ENCODE measurements around the gene GPR31.
"Not testable (repeated sequence)": the region's sequence is repeated elsewhere in the genome, so short reads cannot be mapped to it uniquely, and the experiment has no call there.

GPR31 gene

GRCh38 chr6:167167699-167168098 is 9.9 kb upstream of the GPR31 start:
- DNase-seq = not testable (repeated sequence)

GRCh38 chr6:167165858-167166471 is 8.2 kb upstream of the GPR31 start:
- DNase-seq = no peak

- no peak for DNase-seq
Measured at GRCh38 chr6:167164261-167164660, 6.5 kb upstream of the GPR31 start.

GRCh38 chr6:167163476-167164011 is 5.8 kb upstream of the GPR31 start:
- DNase-seq = no peak

- no peak for DNase-seq
Measured at GRCh38 chr6:167162591-167162990, 4.8 kb upstream of the GPR31 start.

- DNase-seq = no peak
Measured at GRCh38 chr6:167161851-167162467, 4.2 kb upstream of the GPR31 start.

- no peak for DNase-seq
Measured at GRCh38 chr6:167157414-167157813, 366 bp downstream of the GPR31 start.

GRCh38 chr6:167154895-167155294 is 2.9 kb downstream of the GPR31 start:
- DNase-seq = no peak

- DNase-seq = no peak
Measured at GRCh38 chr6:167154291-167154690, 3.5 kb downstream of the GPR31 start.

GRCh38 chr6:167153521-167153959 is 4.2 kb downstream of the GPR31 start:
- DNase-seq = peak in 22 of 58 donors; percentile 11 to 70 (median 23)

- no peak for DNase-seq
Measured at GRCh38 chr6:167152862-167153261, 4.9 kb downstream of the GPR31 start.

GRCh38 chr6:167151648-167152047 is 6.1 kb downstream of the GPR31 start:
- DNase-seq = no peak

GRCh38 chr6:167150941-167151549 is 6.7 kb downstream of the GPR31 start:
- no peak for DNase-seq

- DNase-seq = no peak
Measured at GRCh38 chr6:167148997-167149396, 8.8 kb downstream of the GPR31 start.

GRCh38 chr6:167148021-167148420 is 9.8 kb downstream of the GPR31 start:
- no peak for DNase-seq

GRCh38 chr6:167146977-167147376 is 10.8 kb downstream of the GPR31 start:
- no peak for DNase-seq

- DNase-seq = no peak
Measured at GRCh38 chr6:167146135-167146534, 11.6 kb downstream of the GPR31 start.

- DNase-seq = no peak
Measured at GRCh38 chr6:167145461-167145860, 12.3 kb downstream of the GPR31 start.

- no peak for DNase-seq
Measured at GRCh38 chr6:167143041-167143440, 14.7 kb downstream of the GPR31 start.

- no peak for DNase-seq
Measured at GRCh38 chr6:167142433-167142761, 15.4 kb downstream of the GPR31 start.

- peak in 16 of 58 donors; percentile 5 to 59 (median 24) for DNase-seq
Measured at GRCh38 chr6:167141667-167142432, 15.9 kb downstream of the GPR31 start.

Measured in anterior cingulate cortex (tissue), 58 donors.